ENCODE results near the gene STX1B.
"Not testable (repeated sequence)": the region's sequence is repeated elsewhere in the genome, so short reads cannot be mapped to it uniquely, and the experiment has no call there.

STX1B gene

GRCh38 chr16:31032736-31033708 lies 22.6 kb upstream of the STX1B start, which contains the start of gene STX4:
STX4 (plus strand) TSS chr16:31033558; CDS start chr16:31033806, 248 bp downstream.
- Histone ChIP-seq H2AFZ (ENCODE audit: low read length, unreplicated experiment) (peak within 1 kb of the TSS; percentile 87), H3K79me2 (ENCODE audit: control insufficient read depth, insufficient read depth, low read length, unreplicated experiment) (peaks cover 12% of the 10 kb centered on the region), H3K27me3 (ENCODE audit: insufficient read depth, low read length) (no peaks in the 10 kb centered on the region), H3K4me3 (ENCODE audit: low read depth, low read length) (peak within 1 kb of the TSS; percentile 96), H3K4me1 (ENCODE audit: control insufficient read depth, insufficient read depth, low read length, unreplicated experiment) (peaks cover 12% of the 10 kb centered on the region), H3K36me3 (ENCODE audit: insufficient read depth, low read length) (peaks cover 14% of the 10 kb centered on the region), H3K27ac (ENCODE audit: low read depth, low read length) (peak within 1 kb of the TSS; percentile 88)

- Histone ChIP-seq H3K4me3 (ENCODE audit: low read depth, low read length) (no peak overlapping the region), H2AFZ (ENCODE audit: low read length, unreplicated experiment) (no peak overlapping the region), H3K4me1 (ENCODE audit: control insufficient read depth, insufficient read depth, low read length, unreplicated experiment) (peaks cover 12% of the 10 kb centered on the region), H3K27ac (ENCODE audit: low read depth, low read length) (no peak overlapping the region), H3K79me2 (ENCODE audit: control insufficient read depth, insufficient read depth, low read length, unreplicated experiment) (peaks cover 12% of the 10 kb centered on the region), H3K36me3 (ENCODE audit: insufficient read depth, low read length) (peaks cover 9% of the 10 kb centered on the region), H3K27me3 (ENCODE audit: insufficient read depth, low read length) (no peaks in the 10 kb centered on the region)
Measured at GRCh38 chr16:31031276-31031675, 20.8 kb upstream of the STX1B start.

GRCh38 chr16:31029272-31029671 lies 18.8 kb upstream of the STX1B start:
- H2AFZ ChIP-seq (ENCODE audit: low read length, unreplicated experiment) = no peak overlapping the region
- peaks cover 9% of the 10 kb centered on the region for H3K4me1 ChIP-seq (ENCODE audit: control insufficient read depth, insufficient read depth, low read length, unreplicated experiment)
- H3K4me3 ChIP-seq (ENCODE audit: low read depth, low read length) = no peak overlapping the region
- peaks cover 4% of the 10 kb centered on the region for H3K79me2 ChIP-seq (ENCODE audit: control insufficient read depth, insufficient read depth, low read length, unreplicated experiment)
- H3K27ac ChIP-seq (ENCODE audit: low read depth, low read length) = no peak overlapping the region
- no peaks in the 10 kb centered on the region for H3K36me3 ChIP-seq (ENCODE audit: insufficient read depth, low read length)
- H3K27me3 ChIP-seq (ENCODE audit: insufficient read depth, low read length) = no peaks in the 10 kb centered on the region

- no peak overlapping the region for H3K4me3 ChIP-seq (ENCODE audit: low read depth, low read length)
- no peak overlapping the region for H3K27ac ChIP-seq (ENCODE audit: low read depth, low read length)
- no peaks in the 10 kb centered on the region for H3K36me3 ChIP-seq (ENCODE audit: insufficient read depth, low read length)
- no peaks in the 10 kb centered on the region for H3K27me3 ChIP-seq (ENCODE audit: insufficient read depth, low read length)
- H2AFZ ChIP-seq (ENCODE audit: low read length, unreplicated experiment) = no peak overlapping the region
- H3K79me2 ChIP-seq (ENCODE audit: control insufficient read depth, insufficient read depth, low read length, unreplicated experiment) = no peaks in the 10 kb centered on the region
- no peaks in the 10 kb centered on the region for H3K4me1 ChIP-seq (ENCODE audit: control insufficient read depth, insufficient read depth, low read length, unreplicated experiment)
Measured at GRCh38 chr16:31025339-31025738, 14.9 kb upstream of the STX1B start.

- H3K79me2 ChIP-seq (ENCODE audit: control insufficient read depth, insufficient read depth, low read length, unreplicated experiment) = no peaks in the 10 kb centered on the region
- no peaks in the 10 kb centered on the region for H3K36me3 ChIP-seq (ENCODE audit: insufficient read depth, low read length)
- H3K4me1 ChIP-seq (ENCODE audit: control insufficient read depth, insufficient read depth, low read length, unreplicated experiment) = no peaks in the 10 kb centered on the region
- H3K27ac ChIP-seq (ENCODE audit: low read depth, low read length) = no peak overlapping the region
- H3K27me3 ChIP-seq (ENCODE audit: insufficient read depth, low read length) = no peaks in the 10 kb centered on the region
- H2AFZ ChIP-seq (ENCODE audit: low read length, unreplicated experiment) = no peak overlapping the region
- H3K4me3 ChIP-seq (ENCODE audit: low read depth, low read length) = no peak overlapping the region
Measured at GRCh38 chr16:31023627-31024226, 13.3 kb upstream of the STX1B start.

GRCh38 chr16:31023252-31023602 lies 12.8 kb upstream of the STX1B start:
- no peaks in the 10 kb centered on the region for H3K27me3 ChIP-seq (ENCODE audit: insufficient read depth, low read length)
- no peak overlapping the region for H3K27ac ChIP-seq (ENCODE audit: low read depth, low read length)
- no peaks in the 10 kb centered on the region for H3K79me2 ChIP-seq (ENCODE audit: control insufficient read depth, insufficient read depth, low read length, unreplicated experiment)
- H3K4me3 ChIP-seq (ENCODE audit: low read depth, low read length) = no peak overlapping the region
- H3K36me3 ChIP-seq (ENCODE audit: insufficient read depth, low read length) = no peaks in the 10 kb centered on the region
- no peaks in the 10 kb centered on the region for H3K4me1 ChIP-seq (ENCODE audit: control insufficient read depth, insufficient read depth, low read length, unreplicated experiment)
- no peak overlapping the region for H2AFZ ChIP-seq (ENCODE audit: low read length, unreplicated experiment)

- Histone ChIP-seq H3K27me3 (ENCODE audit: insufficient read depth, low read length) (no peaks in the 10 kb centered on the region), H3K36me3 (ENCODE audit: insufficient read depth, low read length) (no peaks in the 10 kb centered on the region), H3K4me1 (ENCODE audit: control insufficient read depth, insufficient read depth, low read length, unreplicated experiment) (no peaks in the 10 kb centered on the region), H3K4me3 (ENCODE audit: low read depth, low read length) (no peak overlapping the region), H3K27ac (ENCODE audit: low read depth, low read length) (no peak overlapping the region), H2AFZ (ENCODE audit: low read length, unreplicated experiment) (no peak overlapping the region), H3K79me2 (ENCODE audit: control insufficient read depth, insufficient read depth, low read length, unreplicated experiment) (no peaks in the 10 kb centered on the region)
Measured at GRCh38 chr16:31022544-31023251, 12.3 kb upstream of the STX1B start.

GRCh38 chr16:31020536-31020935 lies 10.1 kb upstream of the STX1B start:
- Histone ChIP-seq H2AFZ (ENCODE audit: low read length, unreplicated experiment) (no peak overlapping the region), H3K36me3 (ENCODE audit: insufficient read depth, low read length) (no peaks in the 10 kb centered on the region), H3K27me3 (ENCODE audit: insufficient read depth, low read length) (no peaks in the 10 kb centered on the region), H3K79me2 (ENCODE audit: control insufficient read depth, insufficient read depth, low read length, unreplicated experiment) (no peaks in the 10 kb centered on the region), H3K4me3 (ENCODE audit: low read depth, low read length) (no peak overlapping the region), H3K4me1 (ENCODE audit: control insufficient read depth, insufficient read depth, low read length, unreplicated experiment) (no peaks in the 10 kb centered on the region), H3K27ac (ENCODE audit: low read depth, low read length) (no peak overlapping the region)

- not testable (repeated sequence) for H3K27ac ChIP-seq (ENCODE audit: low read depth, low read length); H2AFZ ChIP-seq (ENCODE audit: low read length, unreplicated experiment); H3K4me1 ChIP-seq (ENCODE audit: control insufficient read depth, insufficient read depth, low read length, unreplicated experiment); H3K27me3 ChIP-seq (ENCODE audit: insufficient read depth, low read length); H3K4me3 ChIP-seq (ENCODE audit: low read depth, low read length); H3K79me2 ChIP-seq (ENCODE audit: control insufficient read depth, insufficient read depth, low read length, unreplicated experiment); H3K36me3 ChIP-seq (ENCODE audit: insufficient read depth, low read length)
Measured at GRCh38 chr16:31017756-31018155, 7.3 kb upstream of the STX1B start.

- no peak overlapping the region for H3K4me3 ChIP-seq (ENCODE audit: low read depth, low read length)
- H3K27me3 ChIP-seq (ENCODE audit: insufficient read depth, low read length) = peaks cover 5% of the 10 kb centered on the region; the same call in 1 of the 2 replicates
- no peaks in the 10 kb centered on the region for H3K36me3 ChIP-seq (ENCODE audit: insufficient read depth, low read length)
- no peaks in the 10 kb centered on the region for H3K4me1 ChIP-seq (ENCODE audit: control insufficient read depth, insufficient read depth, low read length, unreplicated experiment)
- no peak overlapping the region for H3K27ac ChIP-seq (ENCODE audit: low read depth, low read length)
- H2AFZ ChIP-seq (ENCODE audit: low read length, unreplicated experiment) = no peak overlapping the region
- H3K79me2 ChIP-seq (ENCODE audit: control insufficient read depth, insufficient read depth, low read length, unreplicated experiment) = no peaks in the 10 kb centered on the region
Measured at GRCh38 chr16:31016018-31016417, 5.6 kb upstream of the STX1B start.

Measured in ACC112 (cell line).